ENCODE data around the gene TNNT3.

GRCh38 chr11:1947592-1948237 is 28.2 kb downstream of the TNNT3 start:
- TF ChIP-seq CTCF (IDR thresholded peaks at IDR 0.05 in 8 of 11, conservative IDR thresholded peaks at IDR 0.05 in 3 of 11) (no peak), POLR2A (IDR thresholded peaks at IDR 0.05) (no peak)
